ENCODE data around the gene PRKCE.

- TF ChIP-seq CTCF (IDR thresholded peaks at IDR 0.05; ENCODE audit: control extremely low read depth in 1 of 3, insufficient read depth in 1 of 3, low read depth in 1 of 3, low read length in 3 of 3) (no peak), YY1 (IDR thresholded peaks at IDR 0.05; ENCODE audit: low read depth, low read length) (no peak), POLR2A (IDR thresholded peaks at IDR 0.05; ENCODE audit: control extremely low read depth in 1 of 2, low read depth in 2 of 2, low read length in 2 of 2) (no peak), SIN3A (conservative IDR thresholded peaks at IDR 0.05 in 1 of 2, IDR thresholded peaks at IDR 0.05 in 1 of 2; ENCODE audit: low read depth in 1 of 2, low read length in 2 of 2) (no peak), ATF3 (IDR thresholded peaks at IDR 0.05; ENCODE audit: insufficient read depth, low read depth, low read length) (no peak), POLR2AphosphoS5 (IDR thresholded peaks at IDR 0.05; ENCODE audit: low read depth, low read length) (no peak), RAD21 (IDR thresholded peaks at IDR 0.05 in 1 of 2, conservative IDR thresholded peaks at IDR 0.05 in 1 of 2; ENCODE audit: low read depth in 2 of 2, low read length in 2 of 2) (no peak), SP2 (IDR thresholded peaks at IDR 0.05; ENCODE audit: low read length) (no peak)
Observed at GRCh38 chr2:46058140-46058539, 406.7 kb downstream of the PRKCE start.
